HG03457 (cell line): ENCODE data around the gene PRSS33.

ENCODE experiments used
- ATAC-seq: cut with Tn5 transposase; IDR thresholded peaks from one replicate; pipeline ENCODE4 v1.9.1; 2021; ENCODE audit warnings: moderate number of reproducible peaks; ENCODE audit not compliant: unreplicated experiment

PRSS33 gene, protein sequence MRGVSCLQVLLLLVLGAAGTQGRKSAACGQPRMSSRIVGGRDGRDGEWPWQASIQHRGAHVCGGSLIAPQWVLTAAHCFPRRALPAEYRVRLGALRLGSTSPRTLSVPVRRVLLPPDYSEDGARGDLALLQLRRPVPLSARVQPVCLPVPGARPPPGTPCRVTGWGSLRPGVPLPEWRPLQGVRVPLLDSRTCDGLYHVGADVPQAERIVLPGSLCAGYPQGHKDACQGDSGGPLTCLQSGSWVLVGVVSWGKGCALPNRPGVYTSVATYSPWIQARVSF

DNA sequence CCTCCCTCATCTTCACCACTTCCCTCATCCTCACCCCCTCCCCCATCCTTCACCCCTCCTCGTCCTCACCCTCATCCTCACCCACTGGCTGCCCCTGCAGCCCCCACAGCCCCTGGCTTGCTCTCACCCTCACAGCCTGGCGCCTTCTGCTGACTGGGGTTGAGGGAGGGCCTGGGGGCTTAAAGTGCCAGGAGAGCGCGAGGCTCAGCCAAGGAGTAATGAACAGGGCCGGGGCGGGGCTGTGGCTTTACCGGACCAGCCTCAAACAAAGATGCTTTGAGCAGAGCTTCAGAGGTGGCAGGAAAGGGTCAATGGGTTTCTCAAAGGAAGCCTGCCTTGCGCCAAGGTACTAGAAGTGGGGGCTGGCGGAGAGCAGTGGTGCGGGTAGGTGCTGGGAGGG lies at the start of gene PRSS33:
TSS of gene PRSS33 (minus strand) at position 155 of the 400 bp plus-strand sequence. CDS start 1,013 bp downstream, outside the sequence.
- ATAC-seq, result no peak

DNA sequence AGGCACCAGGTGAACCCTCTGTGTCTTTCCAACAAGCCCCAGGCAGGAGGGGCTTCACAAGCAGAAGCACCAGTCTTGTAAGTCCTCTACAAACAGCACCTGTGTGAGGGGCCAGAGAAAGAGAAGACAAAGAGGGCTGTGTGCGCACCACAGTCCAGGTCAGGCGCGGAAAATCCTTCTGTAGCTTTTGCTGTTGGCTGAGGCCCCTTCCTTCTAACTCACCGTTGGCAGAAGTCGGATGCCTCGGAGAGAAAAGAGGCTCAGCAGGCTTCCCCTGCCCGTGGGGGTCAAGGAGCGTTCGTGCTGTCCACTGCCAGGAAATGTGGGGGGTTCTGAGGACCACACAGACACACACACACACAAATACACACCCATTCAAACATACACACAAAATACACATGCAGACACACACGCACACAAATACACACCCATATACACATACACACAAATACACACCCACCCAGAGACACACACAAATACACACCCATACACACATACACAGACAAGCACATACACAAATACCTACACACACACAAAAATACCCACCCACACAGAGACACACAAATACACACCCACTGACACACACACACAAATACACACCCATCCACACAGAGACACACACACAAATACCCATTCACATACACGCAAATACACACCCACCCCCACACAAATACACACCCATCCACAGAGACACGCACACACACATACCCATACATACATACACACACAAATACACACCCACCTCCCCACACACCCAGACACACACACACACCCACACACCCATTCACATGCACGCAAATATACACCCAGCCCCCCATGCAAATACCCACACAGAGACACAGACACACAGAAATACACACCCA lies 49.5 kb upstream of the PRSS33 start:
- ATAC-seq, result no peak

DNA sequence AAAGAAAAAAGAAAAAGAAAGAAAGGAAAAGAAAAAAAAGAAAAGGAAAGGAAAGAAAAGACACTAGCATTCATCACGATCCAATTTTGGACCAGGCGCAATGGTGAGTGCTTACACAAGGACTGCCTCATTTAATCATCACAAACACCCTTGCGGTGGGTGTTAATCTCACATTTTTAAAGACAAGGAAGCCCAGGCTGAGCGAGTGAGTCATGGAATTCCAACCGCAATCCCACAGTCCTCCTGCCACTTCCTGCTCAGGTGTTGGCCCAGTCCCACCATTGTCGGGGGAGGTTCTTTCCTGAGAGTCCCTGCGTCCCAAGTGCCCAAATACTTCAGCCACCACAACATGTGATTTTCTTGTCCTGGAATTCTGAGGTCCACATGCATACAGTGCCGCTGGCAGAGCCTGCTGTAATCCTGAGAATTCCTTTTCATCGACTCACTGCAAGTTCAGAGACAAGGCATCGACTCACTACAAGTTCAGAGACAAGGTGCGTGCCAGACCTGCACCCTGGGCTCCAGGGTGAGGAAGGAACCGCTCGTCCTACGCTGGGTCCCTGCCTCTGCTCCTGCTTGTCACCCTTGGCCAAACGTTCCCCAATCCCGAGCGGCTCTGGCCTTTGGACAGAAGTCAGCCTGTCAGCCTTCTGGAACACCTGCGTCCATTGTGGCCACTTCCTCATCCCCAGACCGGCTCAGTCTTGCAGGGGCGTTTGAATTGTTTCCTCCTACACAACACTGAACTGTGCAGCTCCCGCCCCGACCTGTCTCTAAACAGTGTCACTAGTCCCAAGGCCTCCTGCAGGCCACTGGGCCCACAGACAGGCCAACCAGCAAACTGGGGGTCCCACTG lies 48.5 kb upstream of the PRSS33 start:
- no peak for ATAC-seq

DNA sequence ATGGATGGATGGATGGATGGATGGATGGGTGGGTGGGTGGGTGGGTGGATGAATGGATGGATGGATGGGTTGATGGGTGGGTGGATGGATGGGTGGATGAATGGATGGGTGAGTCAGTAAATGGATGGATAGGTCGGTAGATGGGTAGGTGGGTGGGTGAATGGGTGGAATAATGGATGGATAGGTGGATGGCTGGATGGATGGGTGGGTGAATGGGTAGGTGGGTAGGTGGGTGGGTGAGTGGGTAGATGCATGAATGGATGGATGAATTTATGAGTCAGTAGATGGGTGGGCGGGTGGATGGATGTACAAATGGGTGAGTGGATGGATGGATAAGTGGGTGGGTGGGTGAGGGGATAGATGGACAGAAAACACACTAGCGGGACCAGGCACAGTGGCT lies 47.6 kb upstream of the PRSS33 start:
- ATAC-seq, result no peak

DNA sequence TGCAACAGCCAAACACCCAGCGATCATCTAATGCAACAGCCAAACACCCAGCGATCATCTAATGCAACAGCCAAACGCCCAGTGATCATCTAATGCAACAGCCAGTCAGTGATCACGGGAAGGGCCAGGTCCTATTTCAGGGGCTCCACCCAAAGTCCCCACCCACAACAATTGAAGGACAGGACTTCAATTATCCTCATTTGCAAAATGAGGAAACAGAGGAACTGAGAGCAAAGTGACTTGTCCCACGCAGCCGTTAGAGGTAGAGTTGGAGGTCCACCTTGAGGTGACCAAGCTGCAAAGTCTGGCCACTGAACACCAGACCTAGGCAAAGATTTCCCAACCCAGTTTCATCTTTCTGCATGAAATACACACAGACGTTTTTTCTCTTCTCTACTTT lies 46.4 kb upstream of the PRSS33 start:
- no peak for ATAC-seq

DNA sequence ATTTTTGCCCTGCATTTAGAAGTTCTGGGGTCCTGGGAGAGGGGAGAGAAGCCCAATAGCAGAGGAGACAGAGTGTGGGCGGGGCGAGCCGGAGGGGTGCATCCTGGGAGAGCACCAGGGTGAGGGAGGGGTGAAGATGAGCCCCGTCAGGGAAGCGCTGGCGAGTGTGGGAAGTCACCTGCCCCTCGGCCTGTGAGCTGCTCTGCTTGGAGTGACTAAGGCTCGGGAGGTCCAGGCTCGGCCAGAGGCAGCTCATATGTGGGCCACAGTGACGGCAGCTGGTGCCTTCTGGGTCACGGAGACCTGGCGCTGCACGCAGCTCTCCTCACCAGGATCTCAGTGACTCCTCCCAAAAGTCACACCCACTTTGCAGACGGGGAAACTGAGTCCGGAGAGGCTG lies 43.8 kb upstream of the PRSS33 start:
- ATAC-seq, result no peak

DNA sequence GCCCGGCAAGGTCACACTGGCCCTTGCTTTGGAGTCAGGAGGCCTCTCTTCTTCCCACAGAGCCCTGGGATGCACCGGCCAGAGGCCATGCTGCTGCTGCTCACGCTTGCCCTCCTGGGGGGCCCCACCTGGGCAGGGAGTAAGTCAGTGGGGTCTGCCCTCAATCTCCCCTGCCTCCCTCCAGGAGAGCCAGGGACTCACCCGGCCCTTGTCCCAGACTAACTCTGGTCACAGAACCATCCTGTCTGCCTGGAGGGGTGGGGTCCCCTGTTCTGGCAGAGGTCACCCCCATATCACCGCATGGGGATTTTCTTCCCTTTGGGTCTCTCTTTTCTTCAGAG lies 43.0 kb upstream of the PRSS33 start:
- ATAC-seq, result no peak

DNA sequence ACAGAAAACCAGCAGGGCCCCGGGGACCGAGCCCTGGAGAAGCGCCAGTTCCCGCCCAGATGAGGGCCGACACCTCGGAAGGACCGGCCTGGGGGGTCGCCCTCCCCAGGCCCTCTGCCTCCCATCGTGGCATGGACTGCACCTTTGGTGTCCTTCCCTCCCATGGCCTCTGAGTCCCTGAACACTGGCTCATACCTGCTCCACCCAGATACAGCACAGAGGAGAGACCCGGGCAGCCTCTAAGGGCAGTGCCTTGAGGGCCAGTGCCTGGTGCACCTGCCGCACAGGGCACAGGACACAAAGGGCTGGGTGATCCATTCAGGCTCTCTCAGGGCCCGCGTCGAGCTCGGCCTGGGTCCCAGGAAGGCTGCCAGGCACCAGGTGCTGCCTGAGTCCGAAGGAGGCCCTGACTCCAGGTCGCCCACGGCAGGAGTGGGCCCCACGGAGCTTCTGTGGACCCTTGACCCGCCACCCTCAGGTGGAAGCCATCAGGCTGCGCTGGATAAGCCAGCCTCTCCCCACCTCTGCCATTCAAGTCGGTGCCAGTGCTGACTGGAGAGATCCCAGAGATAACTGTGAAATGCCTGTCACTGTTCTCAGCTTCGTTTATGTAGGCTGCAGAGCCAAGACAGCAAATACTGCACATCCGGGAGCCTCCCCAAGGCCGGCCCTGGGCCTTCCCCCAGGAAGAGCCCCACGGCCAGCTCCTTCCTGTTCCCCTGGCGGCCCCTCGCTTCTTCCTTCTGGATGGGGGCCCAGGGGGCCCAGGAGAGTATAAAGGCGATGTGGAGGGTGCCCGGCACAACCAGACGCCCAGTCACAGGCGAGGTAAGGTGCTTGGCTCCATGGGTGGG lies 42.4 kb upstream of the PRSS33 start, which contains the start of gene ZG16B:
TSS of gene ZG16B (plus strand) at position 803 of the 854 bp plus-strand sequence. CDS start 139 bp downstream, outside the sequence.
- ATAC-seq, result no peak

DNA sequence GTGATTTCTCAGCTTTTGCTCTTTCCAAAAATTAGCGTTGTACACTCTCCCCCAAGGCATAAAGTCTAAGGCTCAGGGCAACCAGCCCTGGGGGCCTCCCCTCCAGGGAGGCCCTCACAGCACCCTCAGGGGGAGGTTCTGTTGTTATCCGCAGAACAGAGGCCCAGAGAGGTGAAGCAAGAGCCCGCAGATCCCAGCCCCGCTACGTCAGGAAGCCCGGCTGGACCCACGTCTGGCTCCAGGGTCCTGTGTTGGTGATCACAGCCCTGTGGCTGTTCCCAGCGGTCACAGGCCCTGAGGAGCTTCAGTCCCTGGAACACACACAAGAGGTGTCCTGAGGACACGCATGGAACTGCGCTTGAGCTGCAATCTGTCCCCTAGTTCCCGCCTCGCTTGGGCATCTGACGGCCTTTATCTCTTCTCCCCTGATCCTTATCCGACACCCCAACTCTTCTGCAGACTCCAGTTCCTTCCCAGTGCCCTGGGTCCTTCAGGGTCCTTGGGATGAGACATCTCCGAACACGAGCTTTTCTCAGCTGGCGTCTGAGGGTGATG lies 41.6 kb upstream of the PRSS33 start:
- no peak for ATAC-seq

DNA sequence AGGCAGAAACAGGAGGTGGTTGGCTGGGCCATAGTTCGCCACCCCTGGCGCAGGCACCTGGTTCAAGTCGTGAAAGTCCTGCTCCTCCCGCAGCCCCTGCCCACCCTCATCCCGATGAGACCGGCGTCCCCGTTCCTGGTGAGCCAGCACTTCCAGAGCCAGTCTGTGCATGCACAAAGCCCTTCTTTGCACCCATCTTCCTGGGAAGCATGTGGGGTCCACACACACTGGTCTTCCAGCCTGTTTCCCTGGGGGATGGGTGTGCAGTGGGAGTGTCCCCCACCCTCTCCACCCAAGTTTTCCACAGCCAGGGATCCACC lies 41.1 kb upstream of the PRSS33 start:
- ATAC-seq, result no peak

DNA sequence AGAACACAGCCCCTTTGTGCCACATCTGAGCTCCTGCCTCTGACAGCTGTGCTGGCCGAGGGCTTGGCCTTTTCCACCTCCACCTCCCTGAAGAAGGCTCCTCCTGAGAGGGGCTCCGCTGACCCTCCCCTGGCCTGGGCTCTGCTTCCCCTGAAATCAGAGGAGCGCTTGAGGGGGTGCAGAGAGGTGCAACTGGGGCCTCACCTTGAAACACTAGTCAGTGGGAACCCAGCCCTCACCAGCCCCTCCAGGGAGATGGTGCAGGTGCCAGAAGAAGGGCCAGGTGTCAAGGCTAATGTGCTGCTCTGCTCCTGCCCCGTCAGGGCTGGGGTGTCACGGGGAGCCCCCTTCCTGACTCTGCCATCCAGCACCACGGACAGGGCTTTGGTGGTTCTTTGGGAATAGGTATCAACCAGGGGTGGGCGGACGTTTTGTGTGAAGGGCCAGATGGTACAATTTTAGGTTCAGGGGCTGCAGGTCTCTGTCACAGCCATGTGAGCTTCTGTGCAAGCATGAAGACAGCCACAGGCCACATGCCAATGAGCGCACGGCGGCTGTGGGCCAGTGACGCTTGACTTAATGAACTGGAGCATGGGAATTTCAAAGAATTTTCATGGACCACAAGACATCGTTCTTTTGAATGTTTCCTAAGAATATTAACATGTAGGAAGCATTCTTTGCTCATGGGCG lies 40.6 kb upstream of the PRSS33 start:
- no peak for ATAC-seq

DNA sequence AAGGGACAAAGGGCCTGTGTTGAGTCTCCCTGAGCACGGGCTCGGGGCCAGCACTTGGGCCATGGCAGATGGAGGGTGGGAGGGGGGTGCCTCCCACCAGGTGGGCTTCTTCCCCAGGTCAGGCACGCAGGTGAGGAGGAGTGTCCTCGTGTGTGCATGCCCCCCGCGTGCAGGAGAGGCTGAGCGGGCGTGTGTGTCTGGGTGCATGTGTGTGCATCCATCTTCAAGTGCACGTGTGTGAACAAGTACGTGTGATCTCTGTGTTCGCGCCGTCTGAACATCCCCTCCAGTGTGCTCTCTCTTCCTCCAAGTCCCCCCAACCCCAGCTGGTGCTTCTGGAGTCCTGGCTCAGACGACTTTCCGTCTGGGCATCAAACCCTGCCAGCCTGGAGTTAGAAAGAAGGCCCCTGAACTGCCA lies 40.0 kb upstream of the PRSS33 start:
- no peak for ATAC-seq

DNA sequence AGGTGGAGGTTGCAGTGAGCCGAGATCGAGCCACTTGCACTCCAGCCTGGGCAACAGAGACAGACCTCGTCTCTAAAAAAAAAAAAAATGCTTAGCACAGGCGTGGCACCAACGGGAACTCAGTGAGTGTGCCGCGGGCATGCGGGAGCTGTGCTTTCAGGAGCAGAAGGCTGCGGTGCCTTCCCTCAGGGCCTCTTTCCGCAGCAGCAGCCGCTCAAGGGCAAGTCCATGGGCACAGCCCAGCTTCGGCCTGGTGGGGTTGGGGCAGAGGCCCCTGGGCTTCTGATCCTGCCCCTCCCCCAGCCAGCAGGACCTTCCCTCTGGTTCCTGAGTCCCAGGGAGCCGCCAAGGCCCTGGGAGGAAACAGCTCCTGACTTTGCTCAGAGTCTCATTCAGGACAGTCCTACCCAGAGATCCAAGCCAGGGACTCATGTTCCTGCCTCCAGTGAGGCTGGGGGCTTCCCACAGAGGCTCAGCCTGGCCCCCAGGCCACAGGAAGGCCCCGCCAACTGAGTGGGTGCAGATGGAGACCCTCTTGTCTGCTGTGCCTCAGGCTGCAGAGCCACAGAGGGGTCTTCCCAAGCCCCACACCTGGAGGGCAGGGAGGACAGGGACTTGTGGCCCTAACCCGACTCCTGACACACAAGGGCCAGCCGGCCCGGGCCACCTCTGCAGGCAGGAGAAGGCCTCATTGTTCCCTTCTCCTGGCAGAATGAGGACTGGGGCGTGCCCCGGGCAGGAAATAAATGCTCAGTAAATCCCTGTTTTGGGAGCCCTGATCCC lies 39.4 kb upstream of the PRSS33 start:
- ATAC-seq, result no peak

DNA sequence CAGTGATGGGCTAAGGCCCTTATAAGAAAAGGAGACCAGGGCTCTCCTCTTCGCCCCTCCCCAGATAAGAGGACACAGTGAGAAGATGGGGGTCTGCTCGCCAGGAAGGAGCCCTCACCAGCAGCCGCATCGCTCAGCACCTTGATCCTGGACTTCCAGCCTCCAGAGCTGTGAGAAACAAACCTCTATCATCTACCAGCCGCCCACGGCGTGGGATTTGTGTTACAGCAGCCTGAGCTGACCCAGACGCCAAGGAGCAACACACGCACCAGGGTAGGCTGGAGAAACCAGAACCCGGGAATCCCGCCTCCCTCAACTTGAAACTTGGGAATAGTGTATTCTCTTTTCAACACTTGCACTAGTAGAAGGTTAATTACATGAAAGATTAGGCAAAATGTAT lies 38.5 kb upstream of the PRSS33 start:
- no peak for ATAC-seq

DNA sequence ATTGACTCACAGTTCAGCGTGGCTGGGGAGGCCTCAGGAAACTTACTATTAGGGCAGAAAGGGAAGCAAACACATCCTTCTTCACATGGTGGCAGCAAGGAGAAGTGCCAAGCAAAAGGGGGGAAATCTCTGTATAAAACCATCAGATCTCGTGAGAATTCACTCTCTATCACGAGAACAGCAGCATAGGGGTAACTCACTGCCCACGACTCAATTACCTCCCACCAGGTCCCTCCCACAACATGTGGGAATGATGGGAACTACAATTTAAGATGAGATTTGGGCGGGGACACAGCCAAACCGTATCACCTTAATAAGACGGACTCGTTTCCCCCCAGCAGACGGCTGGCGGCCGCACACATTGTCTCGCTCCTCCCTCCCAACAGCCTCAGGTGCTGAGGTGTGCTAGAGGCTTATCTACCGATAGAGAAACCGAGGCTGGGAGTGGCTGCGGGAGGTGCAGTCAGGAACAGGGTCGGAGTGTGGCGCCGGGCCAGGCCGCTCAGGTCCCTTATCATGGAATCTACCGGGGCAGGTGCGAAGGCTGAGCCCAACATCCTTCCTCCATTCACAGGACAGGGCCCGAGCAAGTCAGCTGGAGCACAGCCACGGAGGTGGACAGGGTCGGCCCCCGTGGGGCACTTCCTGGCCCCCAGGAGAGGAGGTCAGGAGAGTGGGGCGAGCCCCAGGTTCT lies 37.8 kb upstream of the PRSS33 start:
- no peak for ATAC-seq

DNA sequence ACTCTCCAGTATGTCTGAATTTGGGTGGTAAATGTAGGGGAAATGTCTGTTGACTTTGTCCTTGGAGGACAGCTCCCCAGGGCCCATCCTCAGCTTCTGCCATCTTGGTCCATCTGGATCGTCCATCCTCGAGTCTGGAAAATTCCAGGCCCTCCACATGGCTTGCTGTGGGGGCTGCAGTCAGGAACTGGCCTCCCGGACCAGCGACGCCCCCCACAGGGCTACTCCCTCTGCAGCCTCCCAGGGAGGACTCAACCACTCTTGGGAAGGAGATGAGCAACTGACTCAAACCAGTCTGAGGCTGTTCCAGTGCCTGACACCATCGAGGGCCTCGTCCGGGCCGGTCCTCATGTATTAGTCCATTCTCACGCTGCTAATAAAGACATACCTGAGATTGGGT lies 37.3 kb upstream of the PRSS33 start:
- no peak for ATAC-seq

DNA sequence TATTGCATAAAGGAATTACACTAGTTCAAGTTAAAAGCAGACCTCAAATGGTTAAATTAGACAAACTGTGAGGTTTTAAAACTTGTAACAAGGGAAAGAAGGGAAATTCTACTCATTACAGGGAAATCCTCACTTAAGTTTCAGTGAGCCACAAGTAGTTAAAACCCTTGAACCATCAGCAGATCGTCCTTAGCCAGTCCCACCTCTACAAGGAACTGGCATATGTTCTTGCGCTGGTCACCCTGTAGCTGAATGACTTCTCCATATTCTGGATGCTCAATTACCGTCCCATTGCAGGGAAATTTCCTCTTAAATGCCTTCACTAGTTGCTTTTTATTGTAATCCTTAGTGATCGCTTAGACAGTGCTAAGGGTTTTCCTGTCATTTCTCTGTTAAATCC lies 35.1 kb upstream of the PRSS33 start:
- ATAC-seq, result no peak

DNA sequence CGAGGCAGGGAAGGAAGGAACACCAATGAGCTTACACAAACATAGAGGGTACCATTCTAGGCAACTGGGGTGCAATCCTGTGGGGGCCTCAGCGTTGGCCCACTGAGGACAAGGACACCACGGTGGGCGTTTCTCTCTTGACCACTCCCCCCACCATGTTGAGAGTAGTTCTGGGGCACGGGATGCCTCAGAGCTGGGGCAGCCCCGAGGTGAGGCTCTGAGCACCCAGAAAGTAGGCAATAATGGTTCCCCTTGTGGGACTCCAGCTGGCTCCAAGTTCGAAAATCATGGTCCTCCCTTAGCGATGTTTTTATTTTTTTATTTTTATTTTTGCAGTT lies 34.8 kb upstream of the PRSS33 start:
- ATAC-seq, result no peak
